Large intestine (tissue), 3 donors: ENCODE measurements around the gene FUS. TPM values are rescaled to one million over a fixed set of nuclear protein-coding genes. Genes with fewer than 3 reads are reported as not detected.
"Not testable (repeated sequence)": the region's sequence is repeated elsewhere in the genome, so short reads cannot be mapped to it uniquely, and the experiment has no call there.

Source experiments
- DNase-seq, 2 donors: peaks; one replicate each; pipeline versions ENCODE4 v3.0.0 to v3.0.0-alpha.2; 2013
- H3K27ac ChIP-seq: one replicate; pipeline ENCODE4 v1.5.1; 2013; ENCODE audit warnings: low read length
- H3K27me3 ChIP-seq: 2 replicates; pipeline ENCODE4 v1.6.1; 2013; ENCODE audit warnings: low read length; ENCODE audit not compliant: control insufficient read depth, insufficient read depth
- H3K36me3 ChIP-seq: 2 replicates; pipeline ENCODE4 v1.6.1; 2013; ENCODE audit warnings: low read length; ENCODE audit not compliant: control insufficient read depth, insufficient read depth
- H3K4me1 ChIP-seq: one replicate; pipeline ENCODE4 v1.6.1; 2013; ENCODE audit warnings: low read length; ENCODE audit not compliant: control insufficient read depth, insufficient read depth
- H3K4me3 ChIP-seq: one replicate; pipeline ENCODE4 v1.5.1; 2013; ENCODE audit warnings: low read length
- H3K9me3 ChIP-seq: one replicate; pipeline ENCODE4 v1.6.1; 2013; ENCODE audit warnings: mild to moderate bottlenecking, low read depth, low read length, moderate library complexity; ENCODE audit not compliant: control insufficient read depth
- WGBS: methylation state at CpG from one replicate; pipeline ENCODE4 v1.1.5; 2013; ENCODE audit warnings: low lambda C conversion rate; ENCODE audit not compliant: insufficient coverage; 5-methylcytosine and 5-hydroxymethylcytosine counted together
- polyA plus RNA-seq: library from polyadenylated mRNA; unstranded; fragments of 120-200 nt; gene quantifications from one replicate; pipeline ENCODE4 v1.2.1, GENCODE V29; 2013

Gene FUS
- polyA plus RNA-seq, 1 donor: 494 TPM

- Histone ChIP-seq H3K4me1 (peaks cover 69% of the 10 kb centered on the region), H3K27ac (peak overlapping the region; percentile 97), H3K9me3 (no peaks in the 10 kb centered on the region), H3K27me3 (no peaks in the 10 kb centered on the region), H3K36me3 (peaks cover 43% of the 10 kb centered on the region), H3K4me3 (peak overlapping the region; percentile 80)
- no CpG with 5 or more reads among the region's 18 CpGs for WGBS
- peak; percentile 67 to 74 for DNase-seq
These were observed 45.1 kb upstream of the FUS start for GRCh38 chr16:31134625-31135534.

GRCh38 chr16:31135535-31136286, 44.2 kb upstream of the FUS start, which contains the start of gene PRSS8:
Gene PRSS8, minus strand, starts transcription at chr16:31135727. Its CDS starts 229 bp downstream, at chr16:31135498.
- Histone ChIP-seq H3K27ac (peak within 1 kb of the TSS; percentile 97), H3K4me3 (peak within 1 kb of the TSS; percentile 80), H3K36me3 (peaks cover 34% of the 10 kb centered on the region), H3K4me1 (peaks cover 67% of the 10 kb centered on the region), H3K27me3 (no peaks in the 10 kb centered on the region), H3K9me3 (no peaks in the 10 kb centered on the region)
- peak; percentile 88 to 94 for DNase-seq
- WGBS: no CpG with 5 or more reads among the region's 22 CpGs

- H3K4me1 ChIP-seq: peaks cover 67% of the 10 kb centered on the region
- no peak for DNase-seq
- no peak overlapping the region for H3K4me3 ChIP-seq
- H3K36me3 ChIP-seq: peaks cover 29% of the 10 kb centered on the region
- peak overlapping the region; percentile 97 for H3K27ac ChIP-seq
- 100% methylated on average over 1 of the region's 6 CpGs for WGBS
- no peaks in the 10 kb centered on the region for H3K27me3 ChIP-seq
- no peaks in the 10 kb centered on the region for H3K9me3 ChIP-seq
These were observed 43.7 kb upstream of the FUS start for GRCh38 chr16:31136287-31136662.

- H3K4me3 ChIP-seq, H3K27me3 ChIP-seq, H3K27ac ChIP-seq, H3K9me3 ChIP-seq, DNase-seq: not testable (repeated sequence)
- 94% methylated on average over 6 of the region's 20 CpGs for WGBS
- peaks cover 69% of the 10 kb centered on the region for H3K4me1 ChIP-seq
- peaks cover 22% of the 10 kb centered on the region for H3K36me3 ChIP-seq
These were observed 43.0 kb upstream of the FUS start for GRCh38 chr16:31136822-31137499.

GRCh38 chr16:31138621-31139578, 41.0 kb upstream of the FUS start:
- Histone ChIP-seq H3K4me1 (peaks cover 54% of the 10 kb centered on the region), H3K9me3 (peaks cover 6% of the 10 kb centered on the region), H3K4me3 (no peak overlapping the region), H3K27ac (peak overlapping the region; percentile 93), H3K36me3 (peaks cover 3% of the 10 kb centered on the region), H3K27me3 (no peaks in the 10 kb centered on the region)
- 40% methylated on average over 1 of the region's 27 CpGs for WGBS
- peak; percentile 83 to 93 for DNase-seq

- not testable (repeated sequence) for H3K4me3 ChIP-seq
- H3K4me1 ChIP-seq: peaks cover 47% of the 10 kb centered on the region
- 100% methylated on average over 1 of the region's 9 CpGs for WGBS
These were observed 38.9 kb upstream of the FUS start for GRCh38 chr16:31141071-31141469.

GRCh38 chr16:31141489-31142108, 38.3 kb upstream of the FUS start:
- Histone ChIP-seq H3K9me3 (peaks cover 6% of the 10 kb centered on the region), H3K27me3 (peaks cover 4% of the 10 kb centered on the region), H3K4me3 (peak overlapping the region; percentile 16), H3K36me3 (no peaks in the 10 kb centered on the region), H3K4me1 (peaks cover 42% of the 10 kb centered on the region), H3K27ac (peak overlapping the region; percentile 93)
- peak; percentile 20 to 44 for DNase-seq
- WGBS: no CpG with 5 or more reads among the region's 10 CpGs

More at GRCh38 chr16:31141071-31141469, 38.9 kb upstream of the FUS start:
- H3K36me3 ChIP-seq, DNase-seq, H3K9me3 ChIP-seq, H3K27me3 ChIP-seq: not testable (repeated sequence)
- peak overlapping the region; percentile 93 for H3K27ac ChIP-seq

GRCh38 chr16:31142109-31143010, 37.6 kb upstream of the FUS start:
- Histone ChIP-seq H3K4me3 (peak overlapping the region; percentile 16), H3K27me3 (peaks cover 10% of the 10 kb centered on the region), H3K9me3 (peaks cover 6% of the 10 kb centered on the region), H3K4me1 (peaks cover 41% of the 10 kb centered on the region), H3K27ac (peak overlapping the region; percentile 93), H3K36me3 (no peaks in the 10 kb centered on the region)
- peak; percentile 99 for DNase-seq
- WGBS: no CpG with 5 or more reads among the region's 89 CpGs
